HG02943 (cell line): ENCODE results near the gene DSCAM.

ENCODE experiments used
- ATAC-seq: cut with Tn5 transposase; IDR thresholded peaks from one replicate; pipeline ENCODE4 v1.9.1; 2021; ENCODE audit warnings: mild to moderate bottlenecking, low read depth, moderate library complexity; ENCODE audit not compliant: unreplicated experiment

The DSCAM gene

DNA sequence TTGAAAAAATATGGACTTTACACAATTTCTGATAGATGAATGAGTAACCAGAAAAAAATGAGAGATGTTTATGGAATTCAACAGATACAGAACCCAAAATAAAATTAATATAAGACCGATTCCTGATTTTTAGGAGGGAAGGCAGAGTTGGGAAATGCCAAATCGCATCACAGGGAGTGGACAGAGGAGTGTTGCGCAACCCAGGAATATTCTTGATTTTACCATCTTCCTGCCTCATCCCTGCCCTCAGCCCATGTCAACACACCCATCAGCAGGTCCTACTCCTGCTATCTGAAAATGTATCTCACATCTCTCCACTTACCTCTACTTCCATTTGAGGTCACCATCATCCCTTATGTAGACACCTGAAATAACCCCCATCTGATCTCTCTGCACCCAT, 221.0 kb downstream of the DSCAM start:
- ATAC-seq = no peak

- ATAC-seq = no peak
Observed at GRCh38 chr21:40623528-40623927, 223.4 kb downstream of the DSCAM start.

DNA sequence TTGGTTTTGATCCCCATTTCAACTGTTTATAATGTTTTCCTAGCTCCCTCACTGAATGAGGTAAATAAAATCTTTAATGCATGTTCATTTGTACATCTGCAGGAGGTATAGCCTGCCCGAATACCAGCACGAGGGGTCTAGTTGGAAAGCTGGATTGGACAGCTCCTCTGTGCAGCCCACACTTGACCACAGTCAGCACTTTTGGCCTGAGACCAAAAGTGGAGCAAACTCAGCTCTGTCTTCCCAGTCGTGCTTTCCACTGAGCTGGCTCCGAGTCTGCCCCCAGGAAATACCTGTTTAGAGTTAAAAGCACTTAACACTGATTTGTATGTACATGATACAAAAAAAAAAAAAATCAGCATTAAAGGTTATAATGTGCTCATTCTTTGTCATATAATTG, 224.4 kb downstream of the DSCAM start:
- no peak for ATAC-seq

- no peak for ATAC-seq
Observed at GRCh38 chr21:40620386-40621145, 226.4 kb downstream of the DSCAM start.

- ATAC-seq = no peak
Observed at GRCh38 chr21:40618191-40618973, 228.6 kb downstream of the DSCAM start.

GRCh38 chr21:40616377-40616704, 230.6 kb downstream of the DSCAM start:
- no peak for ATAC-seq

- no peak for ATAC-seq
Observed at GRCh38 chr21:40615505-40616376, 231.2 kb downstream of the DSCAM start.

DNA sequence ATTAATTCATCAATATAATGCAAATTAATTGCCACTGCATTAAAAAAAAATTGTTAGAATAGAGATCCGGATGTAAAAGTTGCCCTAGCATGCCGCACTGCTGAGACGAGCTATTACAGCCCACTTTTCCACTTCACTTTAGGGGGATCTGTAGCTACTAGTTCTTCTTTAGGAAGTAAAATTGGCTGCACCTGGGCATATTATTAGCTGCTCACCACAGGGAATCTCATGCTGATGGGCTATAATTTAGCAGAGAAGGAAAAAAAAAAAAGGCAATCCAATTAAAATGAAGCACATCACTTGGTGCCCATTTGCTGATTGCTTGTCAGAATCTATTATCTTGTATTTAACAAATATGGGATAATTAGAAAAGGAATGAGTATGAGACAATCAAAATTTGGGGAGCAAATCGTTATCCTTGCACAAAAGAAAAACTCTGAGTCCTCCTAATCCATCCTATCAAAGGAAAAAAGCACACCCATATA, 233.4 kb downstream of the DSCAM start:
- ATAC-seq = no peak

GRCh38 chr21:40610345-40610744, 236.6 kb downstream of the DSCAM start:
- no peak for ATAC-seq

DNA sequence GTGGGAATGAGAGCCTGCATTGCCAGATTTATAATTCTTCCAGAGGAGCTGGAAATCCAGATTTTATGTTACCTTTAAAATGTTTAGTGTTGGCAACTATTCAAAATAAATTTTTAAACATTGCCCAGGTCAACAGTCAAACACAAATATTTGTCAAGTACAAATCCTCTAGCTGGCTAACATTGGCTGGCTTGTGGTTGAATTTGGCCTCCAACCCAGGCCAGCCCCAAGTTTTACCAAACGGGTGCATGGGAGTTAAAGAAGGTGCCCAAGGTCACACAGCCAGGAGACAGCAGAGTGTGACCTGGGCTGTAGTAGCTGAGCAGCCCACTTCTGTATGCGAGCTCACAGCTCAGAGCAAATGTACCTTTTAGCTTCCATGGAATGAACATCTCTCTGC, 240.6 kb downstream of the DSCAM start:
- ATAC-seq = no peak

DNA sequence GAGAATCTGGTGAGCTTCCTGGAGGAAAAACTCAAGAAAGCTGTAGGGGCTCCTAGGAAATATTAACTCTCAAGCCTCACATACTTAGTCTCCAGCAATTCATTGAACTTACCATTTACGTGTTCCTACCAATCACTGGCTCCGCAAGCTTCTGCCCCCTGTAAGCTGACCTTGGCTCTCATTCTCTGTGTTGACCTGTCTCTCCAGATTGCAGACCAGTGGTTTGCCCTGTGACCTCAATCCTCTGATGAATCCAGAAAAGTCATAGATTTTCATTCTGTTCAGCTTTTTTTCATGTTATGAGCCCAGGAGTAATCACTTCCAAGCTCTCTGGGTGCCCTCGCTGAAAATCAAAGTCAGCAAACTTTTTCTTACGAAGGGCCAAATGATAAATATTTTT, 241.9 kb downstream of the DSCAM start:
- no peak for ATAC-seq

- ATAC-seq = no peak
Observed at GRCh38 chr21:40603774-40604173, 243.2 kb downstream of the DSCAM start.

DNA sequence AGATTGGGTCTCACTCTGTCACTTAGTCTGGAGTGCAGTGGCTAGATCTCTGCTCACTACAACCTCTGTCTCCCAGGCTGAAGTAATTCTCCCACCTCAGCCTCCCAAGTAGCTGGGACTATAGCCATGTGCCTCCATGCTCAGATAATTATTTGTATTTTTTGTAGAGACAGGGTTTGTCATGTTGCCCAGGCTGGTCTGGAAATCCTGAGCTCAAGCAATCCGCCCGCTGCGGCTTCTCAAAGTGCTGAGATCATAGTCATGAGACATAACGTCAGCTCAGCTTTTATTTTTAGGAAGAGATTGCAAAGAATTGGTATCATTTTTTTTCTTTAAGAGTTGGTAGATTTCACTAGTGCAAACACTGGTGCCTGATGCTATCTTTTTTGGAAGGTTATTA, 244.9 kb downstream of the DSCAM start:
- ATAC-seq = no peak

DNA sequence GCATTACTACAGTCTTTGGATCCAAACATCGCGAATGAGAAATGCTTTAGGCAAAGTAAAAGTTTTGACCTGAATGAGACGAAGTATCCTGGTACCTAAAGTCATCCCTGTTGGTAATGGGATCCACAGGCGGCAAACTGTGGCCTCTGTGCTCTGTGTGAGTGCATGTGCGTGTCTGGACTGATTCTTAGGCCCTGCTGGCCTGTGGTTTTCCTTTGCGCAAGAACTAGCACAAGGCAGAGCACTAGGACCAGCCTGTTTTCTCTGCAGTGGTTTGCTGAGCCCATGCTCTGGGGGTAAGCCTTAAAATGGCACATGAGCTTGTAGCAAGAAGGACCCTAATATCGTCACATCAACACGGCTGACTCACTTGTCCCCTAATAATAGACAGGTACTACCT, 251.2 kb downstream of the DSCAM start:
- no peak for ATAC-seq

DNA sequence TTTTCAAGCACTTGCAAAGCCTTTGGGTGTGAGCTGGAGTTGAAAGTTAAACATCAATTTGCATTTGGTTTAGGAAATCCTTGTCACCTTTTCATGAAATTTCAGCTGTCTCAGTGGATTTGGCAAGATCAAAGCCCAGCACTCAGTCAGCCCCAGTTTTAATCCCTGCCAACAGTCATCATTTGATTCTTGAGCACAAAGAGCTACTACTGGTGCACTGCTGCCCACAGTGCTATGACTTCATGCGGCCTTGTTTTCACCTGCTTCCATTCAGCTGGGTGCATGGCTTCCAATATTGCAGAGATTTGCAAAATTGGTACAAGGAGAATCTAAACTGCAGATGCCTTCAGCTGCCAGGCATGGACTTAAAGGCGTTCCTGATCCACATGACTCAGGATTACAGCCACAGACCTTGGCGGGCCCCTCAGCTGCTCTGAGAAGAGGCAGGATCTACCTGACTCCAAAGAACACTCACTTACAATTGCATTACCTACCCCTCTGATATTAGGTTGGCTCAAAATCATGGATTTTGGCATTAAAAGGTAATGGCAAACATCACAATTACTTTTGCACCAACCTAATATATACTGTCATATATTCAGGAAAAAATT, 259.1 kb downstream of the DSCAM start:
- no peak for ATAC-seq

DNA sequence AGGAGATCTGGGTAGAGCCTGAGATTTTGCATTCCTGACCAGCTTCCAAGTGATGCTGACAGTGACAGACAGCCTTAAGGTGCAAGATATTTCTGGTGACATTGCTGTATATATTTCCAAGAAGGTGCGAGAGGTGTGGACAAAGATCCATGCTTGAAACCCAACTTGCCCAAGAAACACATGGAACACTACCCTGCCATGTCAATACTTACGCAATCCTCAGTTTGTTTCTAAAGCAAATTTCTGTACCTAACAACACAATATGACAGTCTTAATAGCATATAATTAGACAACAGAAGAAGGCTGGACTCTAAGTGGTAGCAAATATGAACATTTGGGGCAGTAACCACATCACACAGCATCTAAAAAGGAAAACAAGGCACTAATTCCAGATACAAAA, 260.4 kb downstream of the DSCAM start:
- ATAC-seq = no peak

DNA sequence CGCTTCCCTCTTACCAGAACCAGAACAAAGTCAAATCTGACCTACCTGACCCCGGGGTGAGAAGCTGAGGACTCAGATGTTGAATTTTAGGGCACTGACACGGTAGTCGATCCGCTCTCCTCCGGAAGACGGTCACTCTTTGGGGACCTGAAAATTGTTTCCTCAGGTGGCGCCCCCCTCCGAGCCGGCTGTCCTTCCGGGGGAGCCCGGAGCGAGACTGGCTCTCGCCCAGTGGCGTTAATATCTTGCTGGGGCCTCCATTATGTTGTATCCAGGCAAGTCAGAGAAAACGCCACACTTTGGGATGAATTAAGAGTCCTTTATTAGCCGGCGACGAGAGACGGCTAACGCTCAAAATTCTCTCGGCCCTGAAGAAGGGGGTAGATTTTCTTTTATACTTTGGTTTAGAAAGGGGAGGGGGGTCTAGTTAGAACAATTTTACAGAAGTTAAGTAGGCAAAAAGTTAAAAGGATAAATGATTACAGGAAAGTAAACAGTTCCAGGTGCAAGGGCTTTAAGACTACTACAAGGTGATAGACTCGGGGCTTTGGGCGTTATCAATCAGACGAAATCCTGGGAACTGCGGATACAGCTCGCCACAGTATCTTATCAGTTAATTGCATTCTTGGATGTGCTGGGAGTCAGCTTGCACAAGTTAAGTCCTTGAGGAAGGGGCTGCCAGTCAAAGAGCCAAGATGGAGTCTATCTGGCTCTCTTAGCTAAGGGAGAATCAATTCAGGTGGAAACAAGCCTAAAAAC, 269.5 kb downstream of the DSCAM start:
- ATAC-seq = no peak

GRCh38 chr21:40575976-40576375, 271.0 kb downstream of the DSCAM start:
- ATAC-seq = no peak

DNA sequence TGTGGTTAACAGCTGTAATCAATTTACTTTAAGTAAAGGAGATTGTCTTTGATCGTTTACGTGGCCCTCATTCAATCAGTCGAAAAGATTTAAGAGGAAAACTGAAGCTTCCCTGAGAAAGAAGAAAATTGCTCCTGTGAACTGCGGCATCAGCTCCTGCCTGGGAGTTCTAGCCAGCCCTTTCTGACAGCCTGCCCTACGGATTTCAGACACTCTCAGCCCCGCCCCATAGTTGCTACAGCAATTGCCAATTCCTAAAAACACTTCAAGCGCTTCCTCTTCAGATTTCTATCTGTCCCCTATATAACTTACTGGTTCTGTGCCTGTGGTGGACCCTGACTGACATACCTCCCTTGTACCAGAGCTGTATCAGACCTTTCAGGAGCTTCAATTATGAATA, 277.6 kb downstream of the DSCAM start:
- no peak for ATAC-seq

DNA sequence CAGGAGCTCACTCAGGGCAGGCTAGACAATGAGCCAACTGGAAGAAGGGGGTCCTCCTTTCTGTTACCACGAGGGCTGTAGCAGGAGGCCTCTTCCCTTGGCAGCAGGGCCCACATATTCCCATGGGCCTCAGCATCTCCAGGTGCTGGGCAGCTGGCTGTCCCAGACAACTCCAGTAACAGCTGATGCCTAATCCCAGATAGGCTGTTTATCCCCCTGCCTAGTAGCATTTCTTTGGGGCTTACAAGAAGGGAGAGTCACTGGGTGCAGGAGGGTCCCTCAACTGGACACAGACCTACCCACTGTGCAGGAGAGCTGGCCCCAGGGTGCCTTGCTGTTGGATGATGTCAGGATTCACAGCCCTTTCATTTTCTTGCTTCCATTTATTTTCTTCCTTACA, 278.2 kb downstream of the DSCAM start:
- no peak for ATAC-seq
